ENCODE data around the gene HTT. TPM values are rescaled to one million over a fixed set of nuclear protein-coding genes. Genes with fewer than 3 reads are reported as not detected.
"Not testable (repeated sequence)": the region's sequence is repeated elsewhere in the genome, so short reads cannot be mapped to it uniquely, and the experiment has no call there.

Gene HTT
- total and polyA plus RNA-seq, 4 donors: 8.6 to 39.8 (median 16.4) TPM

DNA sequence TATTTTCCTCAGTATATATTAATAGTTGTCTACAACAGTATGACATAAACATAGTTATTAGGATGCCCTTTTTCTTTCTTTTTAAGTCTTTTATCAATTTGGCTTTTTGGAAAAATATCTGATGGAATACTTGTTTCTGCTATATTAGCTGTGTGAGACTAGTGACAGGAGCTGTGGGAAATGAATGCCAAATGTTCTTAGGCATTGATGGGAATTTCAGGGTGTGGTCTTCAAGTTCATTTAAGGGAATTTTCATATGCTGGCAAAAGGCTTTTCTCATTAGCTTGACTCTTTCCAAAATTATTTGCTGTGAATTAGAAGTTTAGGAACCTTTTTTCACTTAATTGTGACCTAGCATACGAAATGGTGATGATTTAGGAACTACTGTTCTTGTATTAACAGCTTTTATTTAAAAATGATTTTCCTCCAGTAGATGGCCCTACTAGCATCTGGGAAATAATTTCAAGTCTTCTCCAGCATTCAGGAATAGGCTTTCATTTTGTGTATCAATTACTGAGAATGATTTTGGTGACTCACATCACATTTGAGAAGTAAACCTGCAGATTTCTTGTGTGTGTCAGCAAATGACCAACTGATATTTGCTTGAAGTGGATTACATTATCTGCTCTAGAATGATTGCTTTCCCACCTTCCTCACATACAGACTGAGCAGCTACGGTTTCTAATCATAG, 70.9 kb downstream of the HTT start:
- Histone ChIP-seq H3K4me1 (ENCODE audit: control insufficient read depth in 4 of 4, insufficient read depth in 4 of 4, low read length in 3 of 4) (no peaks in the 10 kb centered on the region), H3K9me3 (ENCODE audit: control insufficient read depth in 4 of 4, low read length in 3 of 4) (no peaks in the 10 kb centered on the region), H3K27ac (ENCODE audit: low read depth in 1 of 2, low read length in 2 of 2) (no peak overlapping the region), H3K4me3 (ENCODE audit: low read depth in 1 of 3, low read length in 3 of 3) (no peak overlapping the region), H3K9ac (ENCODE audit: low read depth in 1 of 2, low read length in 2 of 2) (no peak overlapping the region), H3K36me3 (ENCODE audit: control insufficient read depth in 4 of 4, insufficient read depth in 3 of 4, low read depth in 1 of 4, low read length in 3 of 4) (peaks cover 7 to 50% (median 44%) of the 10 kb centered on the region in 4 donors), H3K27me3 (ENCODE audit: control insufficient read depth in 4 of 4, insufficient read depth in 4 of 4, low read length in 3 of 4) (no peaks in the 10 kb centered on the region)
- WGBS: 92% methylated on average over 2 of the region's 2 CpGs
- TF ChIP-seq SP1 (IDR thresholded peaks at IDR 0.05) (no peak), RAD21 (IDR thresholded peaks at IDR 0.05) (peak; percentile 52 to 63)
- no peak for DNase-seq (ENCODE audit: low spot score)

GRCh38 chr4:3148926-3149325, 74.4 kb downstream of the HTT start:
- no peak overlapping the region for H3K4me3 ChIP-seq (ENCODE audit: low read depth in 1 of 3, low read length in 3 of 3)
- no peaks in the 10 kb centered on the region for H3K4me1 ChIP-seq (ENCODE audit: control insufficient read depth in 4 of 4, insufficient read depth in 4 of 4, low read length in 3 of 4)
- peaks cover 8 to 52% (median 37%) of the 10 kb centered on the region in 4 donors for H3K36me3 ChIP-seq (ENCODE audit: control insufficient read depth in 4 of 4, insufficient read depth in 3 of 4, low read depth in 1 of 4, low read length in 3 of 4)
- no peak overlapping the region for H3K9ac ChIP-seq (ENCODE audit: low read depth in 1 of 2, low read length in 2 of 2)
- no peaks in the 10 kb centered on the region for H3K27me3 ChIP-seq (ENCODE audit: control insufficient read depth in 4 of 4, insufficient read depth in 4 of 4, low read length in 3 of 4)
- no peak for DNase-seq (ENCODE audit: low spot score)
- no peaks in the 10 kb centered on the region for H3K9me3 ChIP-seq (ENCODE audit: control insufficient read depth in 4 of 4, low read length in 3 of 4)
- no peak overlapping the region for H3K27ac ChIP-seq (ENCODE audit: low read depth in 1 of 2, low read length in 2 of 2)
- TF ChIP-seq YY1 (IDR thresholded peaks at IDR 0.05) (no peak), EGR1 (IDR thresholded peaks at IDR 0.05; ENCODE audit: low read depth in 2 of 2) (no peak), FOXA2 (IDR thresholded peaks at IDR 0.05) (no peak), SP1 (IDR thresholded peaks at IDR 0.05) (no peak), RXRA (IDR thresholded peaks at IDR 0.05) (no peak), FOXA1 (IDR thresholded peaks at IDR 0.05) (no peak), RAD21 (IDR thresholded peaks at IDR 0.05) (no peak), HNF4A (conservative IDR thresholded peaks at IDR 0.05) (no peak), JUND (IDR thresholded peaks at IDR 0.05) (no peak), TAF1 (conservative IDR thresholded peaks at IDR 0.05) (no peak), GABPA (IDR thresholded peaks at IDR 0.05 in 1 of 2, conservative IDR thresholded peaks at IDR 0.05 in 1 of 2) (no peak), HNF4G (IDR thresholded peaks at IDR 0.05) (no peak)
- TF ChIP-seq, protein P1, sequence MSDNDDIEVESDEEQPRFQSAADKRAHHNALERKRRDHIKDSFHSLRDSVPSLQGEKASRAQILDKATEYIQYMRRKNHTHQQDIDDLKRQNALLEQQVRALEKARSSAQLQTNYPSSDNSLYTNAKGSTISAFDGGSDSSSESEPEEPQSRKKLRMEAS (IDR thresholded peaks at IDR 0.05): no peak
- TF ChIP-seq, protein P2, sequence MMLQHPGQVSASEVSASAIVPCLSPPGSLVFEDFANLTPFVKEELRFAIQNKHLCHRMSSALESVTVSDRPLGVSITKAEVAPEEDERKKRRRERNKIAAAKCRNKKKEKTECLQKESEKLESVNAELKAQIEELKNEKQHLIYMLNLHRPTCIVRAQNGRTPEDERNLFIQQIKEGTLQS (IDR thresholded peaks at IDR 0.05): no peak
- TF ChIP-seq, protein P3, sequence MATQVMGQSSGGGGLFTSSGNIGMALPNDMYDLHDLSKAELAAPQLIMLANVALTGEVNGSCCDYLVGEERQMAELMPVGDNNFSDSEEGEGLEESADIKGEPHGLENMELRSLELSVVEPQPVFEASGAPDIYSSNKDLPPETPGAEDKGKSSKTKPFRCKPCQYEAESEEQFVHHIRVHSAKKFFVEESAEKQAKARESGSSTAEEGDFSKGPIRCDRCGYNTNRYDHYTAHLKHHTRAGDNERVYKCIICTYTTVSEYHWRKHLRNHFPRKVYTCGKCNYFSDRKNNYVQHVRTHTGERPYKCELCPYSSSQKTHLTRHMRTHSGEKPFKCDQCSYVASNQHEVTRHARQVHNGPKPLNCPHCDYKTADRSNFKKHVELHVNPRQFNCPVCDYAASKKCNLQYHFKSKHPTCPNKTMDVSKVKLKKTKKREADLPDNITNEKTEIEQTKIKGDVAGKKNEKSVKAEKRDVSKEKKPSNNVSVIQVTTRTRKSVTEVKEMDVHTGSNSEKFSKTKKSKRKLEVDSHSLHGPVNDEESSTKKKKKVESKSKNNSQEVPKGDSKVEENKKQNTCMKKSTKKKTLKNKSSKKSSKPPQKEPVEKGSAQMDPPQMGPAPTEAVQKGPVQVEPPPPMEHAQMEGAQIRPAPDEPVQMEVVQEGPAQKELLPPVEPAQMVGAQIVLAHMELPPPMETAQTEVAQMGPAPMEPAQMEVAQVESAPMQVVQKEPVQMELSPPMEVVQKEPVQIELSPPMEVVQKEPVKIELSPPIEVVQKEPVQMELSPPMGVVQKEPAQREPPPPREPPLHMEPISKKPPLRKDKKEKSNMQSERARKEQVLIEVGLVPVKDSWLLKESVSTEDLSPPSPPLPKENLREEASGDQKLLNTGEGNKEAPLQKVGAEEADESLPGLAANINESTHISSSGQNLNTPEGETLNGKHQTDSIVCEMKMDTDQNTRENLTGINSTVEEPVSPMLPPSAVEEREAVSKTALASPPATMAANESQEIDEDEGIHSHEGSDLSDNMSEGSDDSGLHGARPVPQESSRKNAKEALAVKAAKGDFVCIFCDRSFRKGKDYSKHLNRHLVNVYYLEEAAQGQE (IDR thresholded peaks at IDR 0.05): no peak
- TF ChIP-seq, protein P4, sequence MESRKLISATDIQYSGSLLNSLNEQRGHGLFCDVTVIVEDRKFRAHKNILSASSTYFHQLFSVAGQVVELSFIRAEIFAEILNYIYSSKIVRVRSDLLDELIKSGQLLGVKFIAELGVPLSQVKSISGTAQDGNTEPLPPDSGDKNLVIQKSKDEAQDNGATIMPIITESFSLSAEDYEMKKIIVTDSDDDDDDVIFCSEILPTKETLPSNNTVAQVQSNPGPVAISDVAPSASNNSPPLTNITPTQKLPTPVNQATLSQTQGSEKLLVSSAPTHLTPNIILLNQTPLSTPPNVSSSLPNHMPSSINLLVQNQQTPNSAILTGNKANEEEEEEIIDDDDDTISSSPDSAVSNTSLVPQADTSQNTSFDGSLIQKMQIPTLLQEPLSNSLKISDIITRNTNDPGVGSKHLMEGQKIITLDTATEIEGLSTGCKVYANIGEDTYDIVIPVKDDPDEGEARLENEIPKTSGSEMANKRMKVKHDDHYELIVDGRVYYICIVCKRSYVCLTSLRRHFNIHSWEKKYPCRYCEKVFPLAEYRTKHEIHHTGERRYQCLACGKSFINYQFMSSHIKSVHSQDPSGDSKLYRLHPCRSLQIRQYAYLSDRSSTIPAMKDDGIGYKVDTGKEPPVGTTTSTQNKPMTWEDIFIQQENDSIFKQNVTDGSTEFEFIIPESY (IDR thresholded peaks at IDR 0.05): no peak
- TF ChIP-seq, protein P5, sequence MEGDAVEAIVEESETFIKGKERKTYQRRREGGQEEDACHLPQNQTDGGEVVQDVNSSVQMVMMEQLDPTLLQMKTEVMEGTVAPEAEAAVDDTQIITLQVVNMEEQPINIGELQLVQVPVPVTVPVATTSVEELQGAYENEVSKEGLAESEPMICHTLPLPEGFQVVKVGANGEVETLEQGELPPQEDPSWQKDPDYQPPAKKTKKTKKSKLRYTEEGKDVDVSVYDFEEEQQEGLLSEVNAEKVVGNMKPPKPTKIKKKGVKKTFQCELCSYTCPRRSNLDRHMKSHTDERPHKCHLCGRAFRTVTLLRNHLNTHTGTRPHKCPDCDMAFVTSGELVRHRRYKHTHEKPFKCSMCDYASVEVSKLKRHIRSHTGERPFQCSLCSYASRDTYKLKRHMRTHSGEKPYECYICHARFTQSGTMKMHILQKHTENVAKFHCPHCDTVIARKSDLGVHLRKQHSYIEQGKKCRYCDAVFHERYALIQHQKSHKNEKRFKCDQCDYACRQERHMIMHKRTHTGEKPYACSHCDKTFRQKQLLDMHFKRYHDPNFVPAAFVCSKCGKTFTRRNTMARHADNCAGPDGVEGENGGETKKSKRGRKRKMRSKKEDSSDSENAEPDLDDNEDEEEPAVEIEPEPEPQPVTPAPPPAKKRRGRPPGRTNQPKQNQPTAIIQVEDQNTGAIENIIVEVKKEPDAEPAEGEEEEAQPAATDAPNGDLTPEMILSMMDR (IDR thresholded peaks at IDR 0.05; ENCODE audit: low read depth, low read length, missing input control): no peak

- not testable (repeated sequence) for H3K27ac ChIP-seq (ENCODE audit: low read depth in 1 of 2, low read length in 2 of 2); H3K9ac ChIP-seq (ENCODE audit: low read depth in 1 of 2, low read length in 2 of 2); H3K4me3 ChIP-seq (ENCODE audit: low read depth in 1 of 3, low read length in 3 of 3); H3K27me3 ChIP-seq (ENCODE audit: control insufficient read depth in 4 of 4, insufficient read depth in 4 of 4, low read length in 3 of 4); H3K9me3 ChIP-seq (ENCODE audit: control insufficient read depth in 4 of 4, low read length in 3 of 4); H3K4me1 ChIP-seq (ENCODE audit: control insufficient read depth in 4 of 4, insufficient read depth in 4 of 4, low read length in 3 of 4); DNase-seq (ENCODE audit: low spot score)
- peaks cover 9 to 58% (median 42%) of the 10 kb centered on the region in 4 donors for H3K36me3 ChIP-seq (ENCODE audit: control insufficient read depth in 4 of 4, insufficient read depth in 3 of 4, low read depth in 1 of 4, low read length in 3 of 4)
- 90% methylated on average over 1 of the region's 1 CpG for WGBS
Observed at GRCh38 chr4:3151238-3151637, 76.8 kb downstream of the HTT start.
